GM21529 (cell line): Measurements from ENCODE around the gene ZFP28.

Experiments
- ATAC-seq: cut with Tn5 transposase; IDR thresholded peaks from one replicate; pipeline ENCODE4 v1.9.1; 2021; ENCODE audit not compliant: unreplicated experiment

ZFP28 gene

DNA sequence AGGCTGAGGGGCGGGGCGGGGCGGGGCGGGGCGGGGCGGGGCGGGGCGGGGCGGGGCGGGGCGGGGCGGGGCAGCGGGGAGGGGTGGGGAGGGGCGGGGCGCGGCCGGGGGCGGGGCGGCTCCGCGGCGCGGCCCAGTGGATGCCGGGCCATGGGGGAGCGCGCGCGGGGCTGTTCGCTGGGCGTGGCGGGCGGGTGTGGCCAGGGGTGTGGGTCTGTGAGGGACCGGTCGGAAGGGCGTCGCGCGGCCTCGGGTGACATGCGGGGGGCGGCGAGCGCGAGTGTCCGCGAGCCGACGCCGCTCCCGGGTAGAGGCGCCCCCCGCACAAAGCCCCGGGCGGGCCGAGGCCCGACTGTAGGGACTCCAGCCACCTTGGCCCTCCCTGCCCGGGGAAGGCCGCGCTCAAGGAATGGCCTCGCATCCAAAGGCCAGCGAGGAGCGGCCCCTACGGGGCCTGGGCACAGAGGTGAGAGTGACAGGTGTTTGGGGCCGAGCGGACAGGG is at the start of gene ZFP28:
Gene ZFP28, plus strand, starts transcription at position 188 of the 503 bp plus-strand sequence. Its CDS starts 71 bp downstream, at position 259.
- ATAC-seq = no peak

DNA sequence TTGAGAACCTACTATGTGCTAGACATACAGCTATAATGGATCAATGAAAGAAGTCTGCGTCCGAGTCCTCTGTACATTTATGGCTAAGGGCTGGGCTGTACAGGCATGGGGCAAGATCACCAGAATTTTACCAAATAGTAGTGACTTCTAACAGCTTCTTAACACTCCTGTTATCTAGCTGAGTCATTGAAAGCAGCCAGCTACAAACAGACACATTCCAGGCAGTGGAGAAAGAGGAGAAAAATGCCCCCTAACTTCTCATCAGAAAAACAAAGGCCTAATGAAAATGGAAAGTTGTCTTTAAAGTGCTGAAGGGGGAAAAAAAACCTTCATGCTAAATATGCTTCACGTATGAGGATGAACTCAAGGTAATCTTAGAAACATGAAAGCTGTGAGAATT is 47.3 kb upstream of the ZFP28 start:
- no peak for ATAC-seq

DNA sequence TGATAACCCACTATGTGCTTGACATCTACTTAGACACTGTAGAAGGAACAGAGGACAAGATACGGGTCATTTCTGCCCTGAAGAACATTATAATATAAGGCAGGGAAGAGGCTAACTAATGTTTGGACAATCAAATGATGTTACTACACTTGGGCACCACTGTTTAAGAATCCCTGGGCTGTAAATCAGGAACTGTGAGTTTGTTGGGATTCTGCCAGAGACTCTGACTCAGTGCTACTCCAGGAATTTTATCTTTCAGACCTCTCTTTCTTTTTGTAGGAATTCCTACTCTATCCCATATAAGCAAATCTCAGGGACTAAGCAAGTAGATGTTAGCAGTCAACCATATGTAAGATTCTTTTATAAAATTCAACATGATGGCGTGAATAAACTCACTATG is 34.2 kb upstream of the ZFP28 start:
- ATAC-seq = no peak

DNA sequence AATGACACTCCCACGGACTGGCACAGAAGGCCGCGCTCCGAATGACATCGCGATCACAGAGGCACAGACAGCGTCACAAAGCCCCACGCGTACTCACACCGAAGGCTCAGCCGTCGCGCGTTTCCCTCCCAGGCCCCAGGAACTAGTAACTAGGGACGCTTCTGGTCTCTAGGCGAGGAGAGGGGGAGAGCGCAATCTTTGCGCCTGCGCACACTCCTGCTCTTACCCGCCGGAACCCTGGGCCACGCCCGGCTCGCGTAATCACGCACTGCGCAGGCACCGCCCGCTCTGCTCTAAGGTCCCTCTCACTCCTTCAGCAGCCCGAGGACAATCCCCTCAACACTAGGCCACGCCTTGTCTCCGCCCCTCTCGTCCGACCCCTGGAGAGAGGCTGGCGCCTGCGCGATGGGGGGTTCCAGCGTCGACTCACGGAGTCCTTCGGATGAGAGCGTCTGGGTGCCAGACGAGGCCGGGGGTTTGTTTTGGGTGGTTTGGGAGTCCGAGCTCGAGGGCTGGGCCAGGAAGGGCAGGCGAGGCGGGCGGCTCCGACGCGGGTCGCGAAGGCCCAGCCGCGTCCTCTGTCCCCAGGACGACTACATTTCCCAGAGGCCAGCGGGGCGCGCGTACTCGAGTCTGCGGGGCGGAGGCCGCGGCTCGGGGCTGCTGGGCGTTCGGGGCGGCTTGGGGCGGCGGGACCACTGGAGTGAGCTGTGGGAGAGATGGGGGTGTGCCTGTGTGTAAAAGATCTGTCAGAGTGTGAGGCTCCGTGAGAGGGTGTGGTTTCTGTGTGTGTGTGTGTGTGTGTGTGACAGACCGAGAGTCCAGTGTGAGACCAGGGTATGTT is 31.1 kb upstream of the ZFP28 start, which contains the start of gene ZNF471:
Gene ZNF471, plus strand, starts transcription at position 410 of the 844 bp plus-strand sequence. CDS start 3,717 bp downstream, outside the sequence.
- no peak for ATAC-seq

DNA sequence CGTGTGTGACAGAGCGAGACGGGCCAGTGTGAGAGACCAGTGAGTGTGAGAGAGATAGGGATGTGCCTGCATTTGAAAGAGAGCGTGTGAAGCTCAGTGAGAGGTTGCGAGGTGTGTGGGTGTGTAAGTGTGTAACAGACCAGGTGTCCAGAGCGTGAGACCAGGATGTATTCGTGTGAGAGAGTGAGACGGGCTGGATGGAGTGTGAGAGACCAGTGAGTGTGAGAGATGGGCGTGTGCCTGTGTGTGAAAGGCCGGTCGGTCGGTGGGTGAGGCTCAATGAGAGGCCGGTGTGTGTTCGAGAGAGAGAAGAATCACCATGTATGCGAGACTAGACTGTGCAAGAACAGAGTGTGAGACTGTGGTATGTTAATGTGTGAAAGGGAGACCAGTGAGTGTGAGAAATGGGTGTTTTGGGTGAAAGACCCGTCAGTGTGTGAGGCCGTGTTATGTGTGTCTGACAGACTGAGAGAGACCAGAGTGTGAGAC is 30.4 kb upstream of the ZFP28 start:
- ATAC-seq = no peak

DNA sequence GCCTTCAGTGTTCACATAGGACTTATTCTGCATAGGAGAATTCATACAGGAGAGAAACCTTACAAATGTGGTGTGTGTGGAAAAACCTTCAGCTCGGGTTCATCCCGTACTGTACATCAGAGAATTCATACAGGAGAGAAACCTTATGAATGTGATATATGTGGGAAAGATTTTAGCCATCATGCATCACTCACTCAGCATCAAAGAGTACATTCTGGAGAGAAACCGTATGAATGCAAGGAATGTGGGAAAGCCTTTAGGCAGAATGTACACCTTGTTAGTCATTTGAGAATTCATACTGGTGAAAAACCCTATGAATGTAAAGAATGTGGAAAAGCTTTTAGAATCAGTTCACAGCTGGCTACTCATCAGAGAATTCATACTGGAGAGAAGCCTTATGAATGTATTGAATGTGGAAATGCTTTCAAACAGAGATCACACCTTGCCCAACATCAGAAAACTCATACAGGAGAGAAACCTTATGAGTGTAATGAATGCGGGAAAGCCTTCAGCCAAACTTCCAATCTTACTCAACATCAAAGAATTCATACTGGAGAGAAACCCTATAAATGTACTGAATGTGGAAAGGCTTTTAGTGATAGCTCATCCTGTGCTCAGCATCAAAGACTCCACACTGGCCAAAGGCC is 13.4 kb upstream of the ZFP28 start:
- ATAC-seq = no peak

DNA sequence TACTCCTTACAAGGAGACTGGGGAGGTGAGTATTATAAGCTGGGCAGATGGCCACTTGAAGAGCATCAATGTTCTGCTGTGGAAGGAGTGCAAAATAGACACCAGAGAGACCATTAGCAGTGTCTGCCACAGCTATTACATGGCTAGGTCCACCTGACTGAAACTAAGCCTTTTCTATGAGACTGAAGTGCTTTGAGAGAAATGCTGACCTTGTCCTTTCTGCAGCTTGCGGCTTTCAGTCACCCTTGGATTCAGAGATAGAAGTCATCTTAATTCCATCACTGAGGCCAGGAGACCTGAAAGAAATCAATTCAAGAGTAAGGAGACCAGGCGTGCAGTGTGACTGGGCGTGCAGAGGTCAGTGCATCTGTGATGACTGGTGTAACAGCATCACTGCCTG is 1.3 kb upstream of the ZFP28 start:
- ATAC-seq = no peak

DNA sequence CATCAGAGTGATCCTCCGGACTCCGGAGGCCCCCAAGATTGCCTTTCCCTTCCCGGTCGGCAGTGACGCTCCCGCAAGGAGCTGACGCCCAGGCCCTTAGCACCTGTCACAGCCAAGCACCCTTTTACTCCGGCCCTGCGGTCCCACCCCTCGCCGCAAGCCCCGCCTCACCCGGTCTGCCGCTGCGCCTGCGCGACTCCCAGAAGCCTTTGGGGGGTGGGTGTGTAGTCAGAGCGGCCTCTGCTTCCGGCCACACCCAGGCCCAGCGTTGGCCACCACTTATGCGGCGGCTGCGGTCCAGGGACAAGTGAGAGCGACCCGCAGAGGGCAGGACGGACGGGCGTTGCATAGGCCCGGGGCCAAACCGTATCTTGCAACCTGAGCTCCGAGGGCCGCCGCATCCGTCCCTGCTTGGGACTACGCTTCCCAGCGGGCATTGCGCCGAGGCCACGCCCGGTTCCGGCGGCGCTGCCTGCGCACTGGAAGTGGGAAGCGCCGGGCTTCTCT is 441 bp upstream of the ZFP28 start:
- ATAC-seq = peak; percentile 41

DNA sequence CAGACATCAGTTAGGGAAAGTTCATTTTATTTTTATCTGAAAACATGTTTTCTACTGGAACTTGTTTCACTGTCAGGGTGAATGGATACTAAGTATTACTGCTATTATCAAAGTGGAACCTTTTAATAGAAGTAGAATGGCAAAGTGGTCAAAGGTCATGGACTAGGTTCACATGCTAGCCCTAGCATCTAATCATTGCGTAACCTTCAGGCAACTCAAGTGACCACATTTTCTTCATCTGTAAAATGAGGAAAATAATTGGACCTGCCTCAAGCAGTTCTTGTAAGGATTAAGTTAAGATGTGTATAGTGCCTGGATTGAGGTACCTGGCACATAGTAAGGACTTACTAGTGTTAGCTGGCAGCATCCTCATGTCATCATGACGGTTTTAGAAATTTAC is 5.0 kb downstream of the ZFP28 start:
- no peak for ATAC-seq

DNA sequence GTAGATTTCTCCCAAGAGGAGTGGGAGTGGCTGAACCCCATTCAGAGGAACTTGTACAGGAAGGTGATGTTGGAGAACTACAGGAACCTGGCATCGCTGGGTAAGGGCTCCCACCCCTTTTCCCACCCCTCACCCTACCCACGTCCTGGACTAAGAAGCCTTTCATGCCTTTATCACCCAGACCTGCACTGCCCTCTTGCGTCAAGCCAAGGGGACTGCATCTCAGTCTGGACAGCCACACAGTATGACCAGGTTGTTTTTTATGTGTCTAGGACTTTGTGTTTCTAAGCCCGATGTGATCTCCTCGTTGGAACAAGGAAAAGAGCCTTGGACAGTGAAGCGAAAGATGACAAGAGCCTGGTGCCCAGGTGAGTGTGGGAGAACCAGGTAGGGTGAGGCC is 8.8 kb downstream of the ZFP28 start:
- ATAC-seq = no peak

DNA sequence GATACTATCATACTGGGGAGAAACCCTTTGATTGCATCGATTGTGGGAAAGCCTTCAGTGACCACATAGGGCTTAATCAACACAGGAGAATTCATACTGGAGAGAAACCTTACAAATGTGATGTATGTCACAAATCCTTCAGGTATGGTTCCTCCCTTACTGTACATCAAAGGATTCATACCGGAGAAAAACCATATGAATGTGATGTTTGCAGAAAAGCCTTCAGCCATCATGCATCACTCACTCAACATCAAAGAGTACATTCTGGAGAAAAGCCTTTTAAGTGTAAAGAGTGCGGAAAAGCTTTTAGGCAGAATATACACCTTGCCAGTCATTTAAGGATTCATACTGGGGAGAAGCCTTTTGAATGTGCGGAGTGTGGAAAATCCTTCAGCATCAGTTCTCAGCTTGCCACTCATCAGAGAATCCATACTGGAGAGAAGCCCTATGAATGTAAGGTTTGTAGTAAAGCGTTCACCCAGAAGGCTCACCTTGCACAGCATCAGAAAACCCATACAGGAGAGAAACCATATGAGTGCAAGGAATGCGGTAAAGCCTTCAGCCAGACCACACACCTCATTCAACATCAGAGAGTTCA is 15.6 kb downstream of the ZFP28 start:
- ATAC-seq = no peak

DNA sequence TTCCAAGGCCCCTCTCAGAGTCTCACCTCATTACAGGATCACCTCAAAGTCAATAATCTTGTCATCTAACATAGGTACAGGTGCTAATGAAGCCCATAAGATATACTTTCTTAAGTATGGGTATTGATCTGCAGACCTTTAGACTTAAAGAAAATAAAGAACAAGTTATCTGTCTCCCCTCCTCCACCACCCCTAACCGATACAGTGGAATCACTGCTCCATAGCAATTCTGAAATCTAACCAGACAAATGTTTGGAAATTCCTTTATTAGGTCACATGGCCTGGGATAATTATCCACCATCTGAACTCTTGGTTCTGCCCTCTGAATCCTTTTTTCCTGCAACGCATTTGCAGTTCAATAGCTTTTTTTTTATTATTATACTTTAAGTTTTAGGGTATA is 24.0 kb downstream of the ZFP28 start:
- no peak for ATAC-seq

DNA sequence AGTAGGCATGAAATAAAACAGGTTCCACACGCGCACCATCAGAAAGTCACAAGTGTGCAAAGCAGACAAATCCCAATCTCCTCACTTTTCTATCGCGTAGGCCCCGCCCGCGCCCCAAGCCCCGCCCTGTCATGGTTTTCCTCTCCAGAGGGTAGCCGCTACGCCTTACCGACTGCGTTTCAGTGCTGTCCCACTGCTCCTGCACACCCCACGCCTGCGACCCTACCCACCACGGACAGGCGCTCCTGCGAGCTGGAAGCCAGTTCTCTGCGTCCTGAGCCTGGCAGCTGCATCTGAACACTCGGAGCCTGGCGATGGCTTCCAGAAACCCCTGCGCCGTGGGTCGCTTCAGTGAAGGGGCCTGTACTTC is 28.1 kb downstream of the ZFP28 start:
- ATAC-seq = peak; percentile 41

DNA sequence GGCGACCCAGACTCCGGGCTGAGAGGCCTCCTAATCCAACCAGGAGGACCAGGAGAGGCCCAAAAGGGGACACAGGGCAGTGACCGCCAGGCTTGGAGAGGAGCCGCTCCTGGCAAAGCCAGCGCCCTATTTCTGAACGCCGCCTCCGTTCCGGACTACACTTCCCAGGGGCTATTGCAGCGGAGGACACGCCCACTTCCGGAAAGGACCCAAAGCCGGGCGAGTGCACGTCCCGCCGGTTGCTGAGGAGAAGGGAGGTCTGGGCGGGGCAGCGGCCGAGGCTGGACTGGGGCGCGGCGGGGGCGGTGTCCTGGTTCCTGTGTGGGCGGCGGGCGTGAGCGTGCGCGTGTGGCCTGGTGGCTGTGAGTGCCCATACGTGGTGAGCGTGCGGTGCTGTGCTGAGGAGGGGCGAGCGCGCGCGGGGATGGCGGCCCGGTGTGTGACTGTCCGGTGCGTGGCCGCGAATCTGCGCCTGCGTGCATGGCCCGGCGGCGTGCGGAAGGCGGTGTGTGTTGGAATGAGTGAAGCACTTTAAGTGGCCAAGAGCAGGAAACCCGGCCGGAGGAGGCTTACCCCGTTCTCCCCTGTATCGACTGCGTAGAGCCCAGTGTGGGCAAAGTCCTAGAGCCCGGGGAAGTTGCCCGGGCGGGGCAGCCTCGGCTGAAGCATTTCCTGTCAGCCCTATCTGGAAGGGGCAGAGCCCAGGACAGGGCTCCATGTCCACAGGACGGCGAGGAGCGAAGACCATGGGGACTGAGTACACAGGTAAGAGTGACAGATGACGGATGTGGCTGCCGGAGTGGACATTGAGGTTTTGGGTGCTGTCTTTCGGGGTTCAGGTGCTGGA is 28.7 kb downstream of the ZFP28 start, which contains the start of gene ZNF470:
Gene ZNF470, plus strand, starts transcription at position 195 of the 847 bp plus-strand sequence. CDS start 2,844 bp downstream, outside the sequence.
- peak; percentile 98 for ATAC-seq

DNA sequence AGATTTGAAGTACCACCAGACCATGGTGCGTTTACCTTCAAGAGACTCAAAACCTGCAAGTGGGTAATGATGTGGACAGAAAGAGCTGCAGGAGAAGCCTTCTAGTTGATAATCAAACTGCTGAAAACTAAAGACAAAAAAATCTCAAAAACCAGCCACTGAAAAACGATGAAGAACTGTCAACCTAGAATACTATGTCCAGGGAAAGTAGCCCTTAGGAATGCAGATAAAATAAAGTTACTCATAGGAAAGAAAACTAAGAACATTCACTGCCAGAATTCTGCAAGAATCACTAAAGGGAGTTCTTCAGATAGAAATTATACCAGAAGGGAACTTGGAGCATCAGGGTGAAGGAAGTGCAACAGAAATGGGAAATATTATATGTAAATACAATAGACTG is 33.8 kb downstream of the ZFP28 start:
- ATAC-seq = no peak

DNA sequence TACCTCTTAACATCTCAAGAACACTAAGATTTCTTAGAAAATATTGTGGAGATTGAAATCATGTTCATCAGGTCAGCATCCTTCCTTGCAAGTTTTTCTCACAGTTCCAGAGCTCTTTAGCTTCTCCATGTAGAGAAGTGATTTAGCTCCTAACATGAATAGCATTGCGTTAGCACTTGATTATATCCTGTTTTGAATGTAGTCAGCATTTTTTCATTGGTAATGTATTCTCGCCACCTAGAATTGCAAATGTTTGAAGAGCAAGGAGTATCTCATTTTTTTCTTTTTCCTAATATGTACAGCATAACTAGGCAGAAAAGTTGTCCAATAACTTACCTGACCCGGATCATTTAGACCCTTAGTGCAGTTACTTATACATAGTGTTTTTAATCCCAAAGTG is 35.2 kb downstream of the ZFP28 start:
- ATAC-seq = no peak

DNA sequence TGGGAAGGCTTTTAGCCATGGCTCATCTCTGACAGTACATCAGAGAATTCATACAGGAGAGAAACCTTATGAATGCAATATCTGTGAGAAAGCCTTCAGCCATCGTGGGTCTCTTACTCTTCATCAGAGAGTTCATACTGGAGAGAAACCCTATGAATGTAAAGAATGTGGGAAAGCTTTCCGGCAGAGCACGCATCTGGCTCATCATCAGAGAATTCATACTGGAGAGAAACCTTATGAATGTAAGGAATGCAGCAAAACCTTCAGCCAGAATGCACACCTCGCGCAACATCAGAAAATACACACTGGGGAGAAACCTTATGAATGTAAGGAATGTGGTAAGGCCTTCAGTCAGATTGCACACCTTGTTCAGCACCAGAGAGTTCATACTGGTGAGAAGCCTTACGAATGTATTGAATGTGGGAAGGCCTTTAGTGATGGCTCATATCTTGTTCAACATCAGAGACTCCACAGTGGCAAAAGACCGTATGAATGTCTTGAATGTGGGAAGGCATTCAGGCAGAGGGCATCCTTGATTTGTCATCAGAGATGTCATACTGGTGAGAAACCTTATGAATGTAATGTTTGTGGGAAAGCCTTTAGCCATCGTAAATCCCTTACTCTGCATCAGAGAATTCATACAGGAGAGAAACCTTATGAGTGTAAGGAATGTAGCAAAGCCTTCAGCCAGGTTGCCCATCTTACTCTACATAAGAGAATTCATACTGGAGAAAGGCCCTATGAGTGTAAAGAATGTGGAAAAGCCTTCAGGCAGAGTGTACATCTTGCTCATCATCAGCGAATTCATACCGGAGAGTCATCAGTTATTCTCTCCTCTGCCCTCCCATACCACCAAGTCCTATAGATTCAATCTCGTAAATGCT is 39.2 kb downstream of the ZFP28 start:
- ATAC-seq = no peak

DNA sequence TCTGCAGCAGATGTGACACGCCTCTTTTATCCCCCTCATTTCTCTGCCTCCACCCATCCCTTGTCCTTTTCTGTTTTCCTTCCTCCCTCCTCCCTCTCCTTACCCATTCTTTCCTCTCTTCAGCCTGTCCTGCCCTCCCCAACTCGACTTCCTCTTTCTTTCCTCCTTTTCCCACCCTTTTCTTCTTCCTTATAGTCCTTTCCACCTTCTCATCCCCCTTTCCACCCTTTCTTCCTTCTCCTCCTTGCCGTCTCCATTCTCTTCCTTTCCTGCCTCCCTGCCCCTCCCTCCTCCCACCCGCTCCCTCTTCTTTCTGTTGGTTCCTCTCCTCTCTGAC is 55.7 kb downstream of the ZFP28 start:
- no peak for ATAC-seq

DNA sequence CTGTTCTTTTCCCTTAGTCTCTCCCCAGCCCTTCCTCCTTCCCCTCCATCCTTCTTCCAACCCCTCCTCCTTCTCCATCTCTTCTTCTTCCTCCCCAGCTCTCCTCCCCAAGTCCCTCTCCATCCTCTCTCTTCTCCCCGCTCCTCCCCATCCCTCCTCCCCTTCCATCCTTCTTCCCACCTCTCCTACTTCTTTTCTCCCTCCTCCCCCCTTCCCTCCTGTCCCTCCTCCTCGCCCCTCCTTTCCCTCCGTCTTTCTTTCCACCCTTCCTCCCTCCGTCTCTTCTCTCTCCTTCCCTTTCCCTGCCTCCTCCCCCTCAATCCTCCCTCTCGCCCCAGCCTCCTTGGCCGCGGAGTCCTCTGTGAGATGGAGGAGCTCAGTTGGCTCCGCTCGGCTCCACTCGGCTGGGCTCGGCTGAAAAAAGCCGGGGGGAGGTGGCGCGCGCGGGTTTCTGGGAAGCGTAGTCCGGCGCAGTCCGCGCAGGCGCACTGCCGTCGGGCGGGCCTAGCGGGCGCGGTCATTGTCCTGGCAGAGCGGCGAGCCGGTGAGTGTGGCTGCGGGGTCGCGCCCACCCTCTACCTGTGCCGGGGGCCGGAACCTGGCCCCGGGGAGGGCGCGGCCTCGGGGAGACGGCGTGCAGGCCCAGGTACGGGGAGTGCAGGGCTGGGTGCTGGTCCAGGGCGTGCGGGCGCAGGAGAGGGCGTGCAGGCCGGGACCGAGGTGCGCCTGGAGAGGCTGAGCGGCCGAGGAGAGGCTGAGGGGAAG is 56.2 kb downstream of the ZFP28 start, which contains the start of gene ZNF71:
Gene ZNF71, plus strand, starts transcription at position 520 of the 765 bp plus-strand sequence. CDS start 6,257 bp downstream, outside the sequence.
- ATAC-seq = peak; percentile 94
